Karpas-422 (cell line): ENCODE results near the gene LACTB. TPM values are rescaled to one million over a fixed set of nuclear protein-coding genes. Genes with fewer than 3 reads are reported as not detected.

Source experiments
- DNase-seq: peaks from one replicate; pipeline ENCODE4 v3.0.0-alpha.2; 2015
- H2AFZ ChIP-seq: fragments of 200-600 bp; sonication (generic); 2 replicates; pipeline ENCODE4 v1.6.1; 2014; ENCODE audit warnings: antibody characterized with exemption, low read length, mixed read lengths
- H3K27ac ChIP-seq: fragments of 200-600 bp; sonication (generic); 2 replicates; pipeline ENCODE4 v1.5.1; 2014; ENCODE audit warnings: mild to moderate bottlenecking, low read length, moderate library complexity
- H3K27me3 ChIP-seq: fragments of 200-600 bp; sonication (generic); 2 replicates; pipeline ENCODE4 v1.6.1; 2014; ENCODE audit warnings: low read length, mixed read lengths
- H3K36me3 ChIP-seq: fragments of 200-600 bp; sonication (generic); 2 replicates; pipeline ENCODE4 v1.6.1; 2014; ENCODE audit warnings: low read length, mixed read lengths; ENCODE audit not compliant: insufficient read depth
- H3K4me1 ChIP-seq: fragments of 200-600 bp; sonication (generic); 2 replicates; pipeline ENCODE4 v1.6.1; 2014; ENCODE audit warnings: mild to moderate bottlenecking, low read length, mixed read lengths
- H3K4me2 ChIP-seq: fragments of 200-600 bp; sonication (generic); 2 replicates; pipeline ENCODE4 v1.6.1; 2014; ENCODE audit warnings: low read length, low read depth, mild to moderate bottlenecking; ENCODE audit not compliant: poor library complexity, severe bottlenecking
- H3K4me3 ChIP-seq: fragments of 200-600 bp; sonication (generic); 2 replicates; pipeline ENCODE4 v1.5.1; 2014; ENCODE audit warnings: mild to moderate bottlenecking, antibody characterized with exemption, low read length, mixed read lengths
- H3K79me2 ChIP-seq: fragments of 200-600 bp; sonication (generic); 2 replicates; pipeline ENCODE4 v1.6.1; 2014; ENCODE audit warnings: mild to moderate bottlenecking, low read length, mixed read lengths
- H3K9ac ChIP-seq: fragments of 200-600 bp; sonication (generic); 2 replicates; pipeline ENCODE4 v1.6.0; 2014; ENCODE audit warnings: low read length
- H3K9me2 ChIP-seq: fragments of 200-600 bp; sonication (generic), shearing (Covaris generic); replicated peaks from 2 replicates; pipeline ENCODE4 v1.6.0; 2014; ENCODE audit warnings: mild to moderate bottlenecking, low read length, moderate library complexity; ENCODE audit not compliant: insufficient read depth
- H3K9me3 ChIP-seq: fragments of 300-700, 200-600 bp; sonication (generic); 2 replicates; pipeline ENCODE4 v1.6.1; 2014; ENCODE audit warnings: low read length, mixed read lengths
- H4K20me1 ChIP-seq: fragments of 200-600 bp; sonication (generic); 2 replicates; pipeline ENCODE4 v1.6.1; 2014; ENCODE audit warnings: mild to moderate bottlenecking, antibody characterized with exemption, low read length, low read depth; ENCODE audit not compliant: insufficient read depth
- total RNA-seq: library from RNA; depleted of rRNA; stranded (reverse); fragments of >200 nt; shearing (Covaris generic); gene quantifications from 2 replicates; pipeline ENCODE4 v1.2.3, GENCODE V29; 2014; ENCODE audit warnings: low replicate concordance

LACTB gene
- total RNA-seq, 1 experiment from 2014 or later, result 15.3 TPM

GRCh38 chr15:63077952-63078351, 43.7 kb upstream of the LACTB start:
- no peak overlapping the region for H3K9ac ChIP-seq
- no peaks in the 10 kb centered on the region for H3K9me3 ChIP-seq
- no peak overlapping the region for H2AFZ ChIP-seq
- no peaks in the 10 kb centered on the region for H3K9me2 ChIP-seq
- H3K27ac ChIP-seq, result no peak overlapping the region
- DNase-seq, result no peak
- no peaks in the 10 kb centered on the region for H3K79me2 ChIP-seq
- H3K4me2 ChIP-seq, result no peak overlapping the region
- no peaks in the 10 kb centered on the region for H3K27me3 ChIP-seq
- no peaks in the 10 kb centered on the region for H3K4me1 ChIP-seq
- H3K36me3 ChIP-seq, result no peaks in the 10 kb centered on the region
- no peak overlapping the region for H3K4me3 ChIP-seq
- H4K20me1 ChIP-seq, result no peaks in the 10 kb centered on the region

- Histone ChIP-seq H3K4me2 (no peak overlapping the region), H3K9me3 (no peaks in the 10 kb centered on the region), H3K4me3 (no peak overlapping the region), H3K4me1 (no peaks in the 10 kb centered on the region), H3K27ac (no peak overlapping the region), H3K27me3 (no peaks in the 10 kb centered on the region), H2AFZ (no peak overlapping the region), H3K9ac (no peak overlapping the region), H4K20me1 (no peaks in the 10 kb centered on the region), H3K79me2 (no peaks in the 10 kb centered on the region), H3K36me3 (no peaks in the 10 kb centered on the region), H3K9me2 (no peaks in the 10 kb centered on the region)
- DNase-seq, result no peak
Observed at GRCh38 chr15:63079947-63080626, 41.6 kb upstream of the LACTB start.

- no peak overlapping the region for H3K4me2 ChIP-seq
Observed at GRCh38 chr15:63080634-63081250, 40.9 kb upstream of the LACTB start.

GRCh38 chr15:63082366-63082765, 39.3 kb upstream of the LACTB start:
- H3K4me1 ChIP-seq, result no peaks in the 10 kb centered on the region
- H3K9me3 ChIP-seq, result no peaks in the 10 kb centered on the region
- no peak for DNase-seq
- no peak overlapping the region for H3K9ac ChIP-seq
- no peak overlapping the region for H3K4me3 ChIP-seq
- H3K4me2 ChIP-seq, result no peak overlapping the region
- no peak overlapping the region for H3K27ac ChIP-seq
- no peaks in the 10 kb centered on the region for H4K20me1 ChIP-seq
- H3K36me3 ChIP-seq, result no peaks in the 10 kb centered on the region
- no peaks in the 10 kb centered on the region for H3K9me2 ChIP-seq
- H2AFZ ChIP-seq, result no peak overlapping the region
- no peaks in the 10 kb centered on the region for H3K27me3 ChIP-seq
- no peaks in the 10 kb centered on the region for H3K79me2 ChIP-seq

More at GRCh38 chr15:63080634-63081250, 40.9 kb upstream of the LACTB start:
- H3K79me2 ChIP-seq, result no peaks in the 10 kb centered on the region
- H3K9me3 ChIP-seq, result no peaks in the 10 kb centered on the region
- no peaks in the 10 kb centered on the region for H4K20me1 ChIP-seq
- H3K9ac ChIP-seq, result no peak overlapping the region
- no peaks in the 10 kb centered on the region for H3K27me3 ChIP-seq
- no peak overlapping the region for H2AFZ ChIP-seq
- no peak for DNase-seq
- H3K4me3 ChIP-seq, result no peak overlapping the region
- H3K36me3 ChIP-seq, result no peaks in the 10 kb centered on the region
- H3K27ac ChIP-seq, result no peak overlapping the region
- H3K4me1 ChIP-seq, result no peaks in the 10 kb centered on the region
- H3K9me2 ChIP-seq, result no peaks in the 10 kb centered on the region

- H2AFZ ChIP-seq, result no peak overlapping the region
Observed at GRCh38 chr15:63083044-63083443, 38.6 kb upstream of the LACTB start.

GRCh38 chr15:63083541-63083940, 38.1 kb upstream of the LACTB start:
- no peak overlapping the region for H3K4me3 ChIP-seq
- no peak overlapping the region for H3K27ac ChIP-seq
- no peaks in the 10 kb centered on the region for H3K36me3 ChIP-seq
- H3K9me2 ChIP-seq, result no peaks in the 10 kb centered on the region
- no peak for DNase-seq
- no peaks in the 10 kb centered on the region for H3K79me2 ChIP-seq
- H3K9ac ChIP-seq, result no peak overlapping the region
- H2AFZ ChIP-seq, result no peak overlapping the region
- H3K4me1 ChIP-seq, result no peaks in the 10 kb centered on the region
- H4K20me1 ChIP-seq, result no peaks in the 10 kb centered on the region
- no peaks in the 10 kb centered on the region for H3K9me3 ChIP-seq
- no peaks in the 10 kb centered on the region for H3K27me3 ChIP-seq
- H3K4me2 ChIP-seq, result no peak overlapping the region

More at GRCh38 chr15:63083044-63083443, 38.6 kb upstream of the LACTB start:
- no peaks in the 10 kb centered on the region for H3K36me3 ChIP-seq
- no peak overlapping the region for H3K4me3 ChIP-seq
- no peaks in the 10 kb centered on the region for H3K27me3 ChIP-seq
- H3K9me3 ChIP-seq, result no peaks in the 10 kb centered on the region
- no peaks in the 10 kb centered on the region for H3K9me2 ChIP-seq
- no peak overlapping the region for H3K4me2 ChIP-seq
- no peaks in the 10 kb centered on the region for H3K79me2 ChIP-seq
- no peak overlapping the region for H3K27ac ChIP-seq
- H4K20me1 ChIP-seq, result no peaks in the 10 kb centered on the region
- H3K4me1 ChIP-seq, result no peaks in the 10 kb centered on the region
- DNase-seq, result no peak
- H3K9ac ChIP-seq, result no peak overlapping the region

GRCh38 chr15:63084806-63085205, 36.9 kb upstream of the LACTB start:
- no peak overlapping the region for H3K4me2 ChIP-seq
- no peaks in the 10 kb centered on the region for H3K9me3 ChIP-seq
- no peak overlapping the region for H3K27ac ChIP-seq
- no peaks in the 10 kb centered on the region for H3K27me3 ChIP-seq
- no peaks in the 10 kb centered on the region for H3K9me2 ChIP-seq
- H4K20me1 ChIP-seq, result no peaks in the 10 kb centered on the region
- DNase-seq, result no peak
- no peaks in the 10 kb centered on the region for H3K79me2 ChIP-seq
- H3K4me1 ChIP-seq, result no peaks in the 10 kb centered on the region
- H3K9ac ChIP-seq, result no peak overlapping the region
- H2AFZ ChIP-seq, result no peak overlapping the region
- no peaks in the 10 kb centered on the region for H3K36me3 ChIP-seq
- H3K4me3 ChIP-seq, result no peak overlapping the region

- Histone ChIP-seq H3K36me3 (no peaks in the 10 kb centered on the region), H3K79me2 (no peaks in the 10 kb centered on the region), H4K20me1 (no peaks in the 10 kb centered on the region), H3K4me3 (no peak overlapping the region), H3K4me1 (no peaks in the 10 kb centered on the region), H3K4me2 (no peak overlapping the region), H3K9me3 (no peaks in the 10 kb centered on the region), H2AFZ (no peak overlapping the region), H3K9me2 (no peaks in the 10 kb centered on the region), H3K9ac (no peak overlapping the region), H3K27me3 (no peaks in the 10 kb centered on the region), H3K27ac (no peak overlapping the region)
- no peak for DNase-seq
Observed at GRCh38 chr15:63085289-63085688, 36.4 kb upstream of the LACTB start.
